H4 (cell line): ENCODE data around the gene CCNO. TPM values are rescaled to one million over a fixed set of nuclear protein-coding genes. Genes with fewer than 3 reads are reported as not detected.

ENCODE experiments used
- DNase-seq: peaks from one replicate; pipeline ENCODE4 v3.0.0-alpha.2; 2015; ENCODE audit warnings: low spot score
- total RNA-seq: library from RNA; depleted of rRNA; stranded (reverse); fragments of >200 nt; shearing (Covaris generic); gene quantifications from 2 replicates; pipeline ENCODE4 v1.2.3, GENCODE V29; 2014; rRNA removed

CCNO gene
- total RNA-seq, result 1.4 and 2.4 TPM in 2 replicates

- DNase-seq, result peak; percentile 78
Measured at GRCh38 chr5:55232985-55233928, at the start of gene CCNO. Gene CCNO, minus strand, starts transcription at chr5:55233608. Its CDS starts 85 bp downstream, at chr5:55233523.

GRCh38 chr5:55278778-55279177, 45.4 kb upstream of the CCNO start:
- no peak for DNase-seq

- DNase-seq, result no peak
Measured at GRCh38 chr5:55276771-55277170, 43.4 kb upstream of the CCNO start.

- DNase-seq, result no peak
Measured at GRCh38 chr5:55258339-55258738, 24.9 kb upstream of the CCNO start.

- no peak for DNase-seq
Measured at GRCh38 chr5:55254802-55255201, 21.4 kb upstream of the CCNO start.

GRCh38 chr5:55250064-55250463, 16.7 kb upstream of the CCNO start:
- no peak for DNase-seq

GRCh38 chr5:55241746-55242145, 8.3 kb upstream of the CCNO start:
- DNase-seq, result no peak

- no peak for DNase-seq
Measured at GRCh38 chr5:55236800-55237199, 3.4 kb upstream of the CCNO start.

- DNase-seq, result no peak
Measured at GRCh38 chr5:55234121-55234700, 803 bp upstream of the CCNO start.

GRCh38 chr5:55232271-55232984, 980 bp downstream of the CCNO start:
- no peak for DNase-seq

- no peak for DNase-seq
Measured at GRCh38 chr5:55231919-55232270, 1.5 kb downstream of the CCNO start.

GRCh38 chr5:55231029-55231918, 2.1 kb downstream of the CCNO start:
- no peak for DNase-seq

GRCh38 chr5:55230086-55230629, 3.2 kb downstream of the CCNO start:
- DNase-seq, result no peak

- DNase-seq, result no peak
Measured at GRCh38 chr5:55227664-55228430, 5.6 kb downstream of the CCNO start.

GRCh38 chr5:55226934-55227663, 6.3 kb downstream of the CCNO start, which contains the start of gene MCIDAS:
Gene MCIDAS, minus strand, starts transcription at chr5:55227315. Its CDS starts 177 bp downstream, at chr5:55227138.
- DNase-seq, result peak; percentile 61

- peak; percentile 67 for DNase-seq
Measured at GRCh38 chr5:55226027-55226933, 7.1 kb downstream of the CCNO start.

GRCh38 chr5:55225346-55225745, 8.1 kb downstream of the CCNO start:
- DNase-seq, result no peak

GRCh38 chr5:55223812-55224240, 9.6 kb downstream of the CCNO start:
- DNase-seq, result no peak
